Breast epithelium (tissue), 3 donors: ENCODE results near the gene PI4K2B.

ENCODE experiments used
- CTCF ChIP-seq, 3 donors: fragments of 450-650 bp; IDR thresholded peaks; one replicate each; pipeline ENCODE4 v1.5.1; 2016 to 2017; ENCODE audit warnings: antibody characterized with exemption in 3 of 3, mild to moderate bottlenecking in 3 of 3, moderate library complexity in 3 of 3
- POLR2A ChIP-seq: fragments of 450-650 bp; IDR thresholded peaks from one replicate; pipeline ENCODE4 v1.6.1; 2016; ENCODE audit warnings: antibody characterized with exemption, mild to moderate bottlenecking, moderate library complexity
- POLR2AphosphoS5 ChIP-seq, 3 donors: sonication (generic); formaldehyde crosslinking; IDR thresholded peaks; one replicate each; pipeline ENCODE4 v1.6.1; 2017; ENCODE audit warnings: antibody characterized with exemption in 3 of 3

- TF ChIP-seq CTCF (IDR thresholded peaks at IDR 0.05) (peak in 2 of 3 donors; percentile 21 to 29), POLR2A (no peak), POLR2AphosphoS5 (IDR thresholded peaks at IDR 0.05) (no peak)
Measured at GRCh38 chr4:25299476-25300203, 65.8 kb downstream of the PI4K2B start.
